Spinal cord (tissue), 10 donors: ENCODE results near the gene HTRA3. TPM values are rescaled to one million over a fixed set of nuclear protein-coding genes. Genes with fewer than 3 reads are reported as not detected.

Experiments
- DNase-seq, 6 donors: peaks; one replicate each; pipeline versions ENCODE4 v3.0.0 to v3.0.0-alpha.2; 2013 to 2015; ENCODE audit warnings: low spot score in 6 of 6, low read depth in 4 of 6
- H3K27ac ChIP-seq: one replicate; pipeline ENCODE4 v1.5.1; 2013; ENCODE audit warnings: low read depth, low read length, control low read depth
- H3K27me3 ChIP-seq: one replicate; pipeline ENCODE4 v1.6.1; 2013; ENCODE audit warnings: low read length; ENCODE audit not compliant: control insufficient read depth, insufficient read depth
- H3K36me3 ChIP-seq: one replicate; pipeline ENCODE4 v1.6.1; 2013; ENCODE audit warnings: low read length; ENCODE audit not compliant: control insufficient read depth, insufficient read depth
- H3K4me1 ChIP-seq: one replicate; pipeline ENCODE4 v1.6.1; 2013; ENCODE audit warnings: low read length; ENCODE audit not compliant: control insufficient read depth, insufficient read depth
- H3K4me3 ChIP-seq: one replicate; pipeline ENCODE4 v1.5.1; 2013; ENCODE audit warnings: low read depth, low read length, control low read depth
- H3K9me3 ChIP-seq: one replicate; pipeline ENCODE4 v1.6.1; 2013; ENCODE audit warnings: low read length; ENCODE audit not compliant: control insufficient read depth, insufficient read depth
- WGBS: methylation state at CpG from one replicate; pipeline ENCODE4 v1.1.5; 2013; ENCODE audit warnings: missing lambda C conversion rate; ENCODE audit not compliant: insufficient coverage; 5-methylcytosine and 5-hydroxymethylcytosine counted together
- long read RNA-seq, 4 donors: transcript quantifications; one replicate each; lab custom pipeline, GENCODE V29; 2026
- polyA plus RNA-seq, 2 donors: library from polyadenylated mRNA; unstranded; fragments of 120-200 nt; gene quantifications; one replicate each; pipeline ENCODE4 v1.2.1, GENCODE V29; 2013; ENCODE audit not compliant: insufficient read length in 2 of 2
- total RNA-seq, 2 donors: library from RNA; depleted of rRNA in 1 of 2; stranded (reverse); fragments of 120-200 nt in 1 of 2; fragments of >200 nt in 1 of 2; gene quantifications; one replicate each; pipeline versions ENCODE4 v1.2.3 to v1.2.4, GENCODE V29; 2013 to 2014
- donor health status: healthy.

HTRA3 gene
- 10 to 100 TPM in 1 of 2 donors, 1 to 10 TPM in 1; 8.7 to 23.4 TPM for total RNA-seq
- 10 to 100 TPM in 1 of 2 donors, 1 to 10 TPM in 1; 9.0 to 12.2 TPM for polyA plus RNA-seq
- long read RNA-seq, donor 1, partial matches to known transcripts: 0 of 3 reads
- long read RNA-seq, donor 1, other reads (novel, unspliced or antisense): 0 of 3 reads
- long read RNA-seq, donor 2: 0 reads
- long read RNA-seq, donor 3, partial matches to known transcripts: 0 of 1 reads
- long read RNA-seq, donor 3, other reads (novel, unspliced or antisense): 0 of 1 reads
- long read RNA-seq, donor 4, partial matches to known transcripts: 0 of 1 reads
- long read RNA-seq, donor 4, other reads (novel, unspliced or antisense): 0 of 1 reads

- peak within 1 kb of the TSS; percentile 2 for H3K4me3 ChIP-seq
- no peaks in the 10 kb centered on the region for H3K9me3 ChIP-seq
- H3K36me3 ChIP-seq: no peaks in the 10 kb centered on the region
- peak in 2 of 6 donors; percentile 23 to 45 for DNase-seq
- H3K27ac ChIP-seq: no peak within 1 kb of the TSS
- H3K27me3 ChIP-seq: peaks cover 24% of the 10 kb centered on the region
- WGBS: 2% methylated on average over 111 of the region's 111 CpGs
- peaks cover 26% of the 10 kb centered on the region for H3K4me1 ChIP-seq
These were observed at the start of gene HTRA3 for GRCh38 chr4:8269535-8270417. Gene HTRA3, plus strand, starts transcription at chr4:8269754. Its CDS starts 215 bp downstream, at chr4:8269969.

GRCh38 chr4:8220661-8221450 is 48.7 kb upstream of the HTRA3 start:
- H3K27ac ChIP-seq: no peak overlapping the region
- peaks cover 2% of the 10 kb centered on the region for H3K9me3 ChIP-seq

GRCh38 chr4:8221476-8221875 is 48.1 kb upstream of the HTRA3 start:
- Histone ChIP-seq H3K4me1 (peaks cover 16% of the 10 kb centered on the region), H3K36me3 (peaks cover 14% of the 10 kb centered on the region), H3K27me3 (no peaks in the 10 kb centered on the region), H3K4me3 (no peak overlapping the region), H3K27ac (no peak overlapping the region), H3K9me3 (peaks cover 2% of the 10 kb centered on the region)
- WGBS: 79% methylated on average over 2 of the region's 5 CpGs
- no peak for DNase-seq

More at GRCh38 chr4:8220661-8221450, 48.7 kb upstream of the HTRA3 start:
- no peak for DNase-seq
- Histone ChIP-seq H3K36me3 (peaks cover 14% of the 10 kb centered on the region), H3K27me3 (no peaks in the 10 kb centered on the region), H3K4me1 (peaks cover 11% of the 10 kb centered on the region), H3K4me3 (no peak overlapping the region)
- WGBS: 94% methylated on average over 5 of the region's 7 CpGs

- DNase-seq: no peak
- peak overlapping the region; percentile 22 for H3K27ac ChIP-seq
- H3K9me3 ChIP-seq: peaks cover 2% of the 10 kb centered on the region
- no peaks in the 10 kb centered on the region for H3K27me3 ChIP-seq
- peaks cover 20% of the 10 kb centered on the region for H3K4me1 ChIP-seq
- H3K4me3 ChIP-seq: no peak overlapping the region
- H3K36me3 ChIP-seq: peaks cover 10% of the 10 kb centered on the region
These were observed 47.6 kb upstream of the HTRA3 start for GRCh38 chr4:8221985-8222384.

- Histone ChIP-seq H3K27ac (no peak overlapping the region), H3K36me3 (peaks cover 13% of the 10 kb centered on the region), H3K4me3 (no peak overlapping the region), H3K4me1 (peaks cover 20% of the 10 kb centered on the region), H3K27me3 (no peaks in the 10 kb centered on the region), H3K9me3 (peaks cover 2% of the 10 kb centered on the region)
- no peak for DNase-seq
- 92% methylated on average over 14 of the region's 15 CpGs for WGBS
These were observed 46.8 kb upstream of the HTRA3 start for GRCh38 chr4:8222609-8223388.

GRCh38 chr4:8224267-8224974 is 45.1 kb upstream of the HTRA3 start:
- WGBS: 91% methylated on average over 8 of the region's 12 CpGs
- Histone ChIP-seq H3K4me3 (no peak overlapping the region), H3K27me3 (no peaks in the 10 kb centered on the region), H3K27ac (no peak overlapping the region), H3K4me1 (peaks cover 23% of the 10 kb centered on the region), H3K9me3 (peaks cover 2% of the 10 kb centered on the region), H3K36me3 (peaks cover 18% of the 10 kb centered on the region)
- no peak for DNase-seq

- WGBS: 81% methylated on average over 12 of the region's 12 CpGs
- no peak overlapping the region for H3K4me3 ChIP-seq
- H3K9me3 ChIP-seq: peaks cover 2% of the 10 kb centered on the region
- H3K4me1 ChIP-seq: peaks cover 23% of the 10 kb centered on the region
- H3K27ac ChIP-seq: no peak overlapping the region
- peaks cover 15% of the 10 kb centered on the region for H3K36me3 ChIP-seq
- DNase-seq: no peak
- no peaks in the 10 kb centered on the region for H3K27me3 ChIP-seq
These were observed 44.5 kb upstream of the HTRA3 start for GRCh38 chr4:8224975-8225625.

GRCh38 chr4:8225706-8226443 is 43.7 kb upstream of the HTRA3 start:
- H3K36me3 ChIP-seq: peaks cover 14% of the 10 kb centered on the region
- H3K4me3 ChIP-seq: no peak overlapping the region
- H3K9me3 ChIP-seq: peaks cover 2% of the 10 kb centered on the region
- WGBS: 31% methylated on average over 5 of the region's 10 CpGs
- H3K27me3 ChIP-seq: no peaks in the 10 kb centered on the region
- H3K4me1 ChIP-seq: peaks cover 23% of the 10 kb centered on the region
- DNase-seq: peak in 1 of 6 donors; percentile 20
- no peak overlapping the region for H3K27ac ChIP-seq
